ENCODE measurements around the gene CCL3.

DNA sequence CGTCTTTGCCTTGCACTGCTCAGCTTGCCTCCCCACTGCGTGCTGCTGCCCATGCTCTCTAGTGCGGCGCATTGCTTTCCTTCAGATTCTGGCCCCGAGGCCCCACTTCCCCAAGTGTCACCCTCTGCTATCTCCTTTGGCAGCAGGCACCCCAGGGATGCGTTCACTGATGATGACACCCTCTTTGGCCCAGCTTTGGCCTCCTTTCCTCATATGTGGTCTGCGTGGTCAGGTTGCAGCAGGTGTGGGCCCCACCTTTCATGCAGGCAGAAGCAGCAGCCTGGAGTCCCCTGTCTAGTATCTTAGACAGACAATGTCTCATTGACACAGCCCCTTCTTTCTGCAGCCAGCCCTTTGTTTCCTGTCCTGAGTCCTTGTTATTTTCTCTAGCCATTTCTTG, 4.8 kb upstream of the CCL3 start:
- TF ChIP-seq, protein P1, sequence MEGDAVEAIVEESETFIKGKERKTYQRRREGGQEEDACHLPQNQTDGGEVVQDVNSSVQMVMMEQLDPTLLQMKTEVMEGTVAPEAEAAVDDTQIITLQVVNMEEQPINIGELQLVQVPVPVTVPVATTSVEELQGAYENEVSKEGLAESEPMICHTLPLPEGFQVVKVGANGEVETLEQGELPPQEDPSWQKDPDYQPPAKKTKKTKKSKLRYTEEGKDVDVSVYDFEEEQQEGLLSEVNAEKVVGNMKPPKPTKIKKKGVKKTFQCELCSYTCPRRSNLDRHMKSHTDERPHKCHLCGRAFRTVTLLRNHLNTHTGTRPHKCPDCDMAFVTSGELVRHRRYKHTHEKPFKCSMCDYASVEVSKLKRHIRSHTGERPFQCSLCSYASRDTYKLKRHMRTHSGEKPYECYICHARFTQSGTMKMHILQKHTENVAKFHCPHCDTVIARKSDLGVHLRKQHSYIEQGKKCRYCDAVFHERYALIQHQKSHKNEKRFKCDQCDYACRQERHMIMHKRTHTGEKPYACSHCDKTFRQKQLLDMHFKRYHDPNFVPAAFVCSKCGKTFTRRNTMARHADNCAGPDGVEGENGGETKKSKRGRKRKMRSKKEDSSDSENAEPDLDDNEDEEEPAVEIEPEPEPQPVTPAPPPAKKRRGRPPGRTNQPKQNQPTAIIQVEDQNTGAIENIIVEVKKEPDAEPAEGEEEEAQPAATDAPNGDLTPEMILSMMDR (conservative IDR thresholded peaks at IDR 0.05; ENCODE audit: low read depth, low read length) = no peak
- TF ChIP-seq EZH2 (IDR thresholded peaks at IDR 0.05; ENCODE audit: low read length, unreplicated experiment) = no peak

All from PC-3 (cell line).